Panc1 (cell line): ENCODE results near the gene AQP12B. TPM values are rescaled to one million over a fixed set of nuclear protein-coding genes. Genes with fewer than 3 reads are reported as not detected.

Source experiments
- ATAC-seq: fragments of 200-7000 bp; cut with Tn5 transposase; 2 replicates; pipeline ENCODE4 v1.9.1; 2020; ENCODE audit warnings: mild to moderate bottlenecking, moderate library complexity
- BruUV-seq: library from RNA; stranded (reverse); fragments of 400-500 nt; replicated peaks from 2 replicates; lab custom pipeline; 2021; lab: Mats Ljungman, UMichigan
- CTCF ChIA-PET: fragments of 300-600 bp; sonication (Branson Sonifier 250); formaldehyde crosslinking; loops from one replicate; lab custom pipeline; 2022; ENCODE audit warnings: antibody characterized with exemption; lab: Charles Lee
- POLR2A ChIA-PET: fragments of 300-600 bp; sonication (Branson Sonifier 250); formaldehyde crosslinking; loops from one replicate; lab custom pipeline; 2022; ENCODE audit warnings: antibody characterized with exemption; lab: Charles Lee
- DNase-seq: peaks from one replicate; pipeline ENCODE4 v3.0.0-alpha.2; 2010; ENCODE audit warnings: low read depth, low spot score
- H3K27ac ChIP-seq: 2 replicates; pipeline ENCODE4 v1.5.1; 2011; ENCODE audit warnings: mild to moderate bottlenecking, low read length, inconsistent platforms
- H3K27me3 ChIP-seq: fragments of 200-500 bp; sonication (Bioruptor generic); 2 replicates; pipeline ENCODE4 v1.6.0; 2014; ENCODE audit warnings: low read length, inconsistent platforms; ENCODE audit not compliant: control insufficient read depth, insufficient read depth
- H3K36me3 ChIP-seq: fragments of 200-500 bp; sonication (Bioruptor generic); 2 replicates; pipeline ENCODE4 v1.5.1; 2014; ENCODE audit warnings: inconsistent platforms, mild to moderate bottlenecking, low read length, moderate library complexity; ENCODE audit not compliant: control insufficient read depth, insufficient read depth
- H3K4me1 ChIP-seq: 2 replicates; pipeline ENCODE4 v1.5.1; 2011; ENCODE audit warnings: inconsistent platforms, mild to moderate bottlenecking, low read length, moderate library complexity; ENCODE audit not compliant: control insufficient read depth, insufficient read depth
- H3K4me3 ChIP-seq, 2 experiments: 2 replicates each; pipeline ENCODE4 v1.5.1; 2011 to 2012; ENCODE audit warnings: low read depth in 2 of 2, low read length in 2 of 2, mild to moderate bottlenecking in 2 of 2, inconsistent platforms in 1 of 2, moderate library complexity in 1 of 2
- H3K9me3 ChIP-seq: fragments of 200-500 bp; sonication (Bioruptor generic); 2 replicates; pipeline ENCODE4 v1.5.1; 2014; ENCODE audit warnings: low read depth, mild to moderate bottlenecking, inconsistent platforms, low read length, moderate library complexity; ENCODE audit not compliant: control insufficient read depth, insufficient read depth
- CTCF ChIP-seq: fragments of 450-650 bp; IDR thresholded peaks from 2 replicates; pipeline ENCODE4 v1.5.1; 2017; ENCODE audit warnings: mild to moderate bottlenecking
- POLR2AphosphoS5 ChIP-seq: IDR thresholded peaks from 2 replicates; pipeline ENCODE4 v1.6.1; 2012; ENCODE audit warnings: mild to moderate bottlenecking, low read depth, low read length, moderate library complexity
- REST ChIP-seq, 2 experiments: IDR thresholded peaks; 2 replicates each; pipeline ENCODE4 v1.6.1; 2011 to 2012; ENCODE audit warnings: low read depth in 2 of 2, control low read depth in 1 of 2, low read length in 1 of 2, mild to moderate bottlenecking in 1 of 2, moderate library complexity in 1 of 2; ENCODE audit not compliant: insufficient read depth in 1 of 2
- SIN3A ChIP-seq: IDR thresholded peaks from 2 replicates; pipeline ENCODE4 v1.6.1; 2012; ENCODE audit warnings: low read depth, mild to moderate bottlenecking, low read length, moderate library complexity, borderline replicate concordance; ENCODE audit not compliant: insufficient read depth
- TCF7L2 ChIP-seq: IDR thresholded peaks from 2 replicates; pipeline ENCODE4 v1.6.1; 2011; ENCODE audit warnings: mild to moderate bottlenecking, low read depth, low read length, inconsistent platforms
- in situ Hi-C: cut with HindIII; loops from 2 replicates; pipeline ENCODE4 v1.10.0; 2016; ENCODE audit warnings: low sequenced_read_pairs, low pct_unique_long_range_greater_than_20kb
- intact Hi-C: fragments of 100-400 bp; cut with micrococcal nuclease; formaldehyde crosslinking; loops from one replicate; pipeline ENCODE4 v1.10.0; 2022; ENCODE audit not compliant: unreplicated experiment
- total RNA-seq: library from RNA; stranded (reverse); gene quantifications from one replicate; pipeline ENCODE4 v1.2.1, GENCODE V29; 2021; ENCODE audit not compliant: unreplicated experiment

Gene AQP12B
- total RNA-seq, 1 experiment from 2014 or later: not detected

DNA sequence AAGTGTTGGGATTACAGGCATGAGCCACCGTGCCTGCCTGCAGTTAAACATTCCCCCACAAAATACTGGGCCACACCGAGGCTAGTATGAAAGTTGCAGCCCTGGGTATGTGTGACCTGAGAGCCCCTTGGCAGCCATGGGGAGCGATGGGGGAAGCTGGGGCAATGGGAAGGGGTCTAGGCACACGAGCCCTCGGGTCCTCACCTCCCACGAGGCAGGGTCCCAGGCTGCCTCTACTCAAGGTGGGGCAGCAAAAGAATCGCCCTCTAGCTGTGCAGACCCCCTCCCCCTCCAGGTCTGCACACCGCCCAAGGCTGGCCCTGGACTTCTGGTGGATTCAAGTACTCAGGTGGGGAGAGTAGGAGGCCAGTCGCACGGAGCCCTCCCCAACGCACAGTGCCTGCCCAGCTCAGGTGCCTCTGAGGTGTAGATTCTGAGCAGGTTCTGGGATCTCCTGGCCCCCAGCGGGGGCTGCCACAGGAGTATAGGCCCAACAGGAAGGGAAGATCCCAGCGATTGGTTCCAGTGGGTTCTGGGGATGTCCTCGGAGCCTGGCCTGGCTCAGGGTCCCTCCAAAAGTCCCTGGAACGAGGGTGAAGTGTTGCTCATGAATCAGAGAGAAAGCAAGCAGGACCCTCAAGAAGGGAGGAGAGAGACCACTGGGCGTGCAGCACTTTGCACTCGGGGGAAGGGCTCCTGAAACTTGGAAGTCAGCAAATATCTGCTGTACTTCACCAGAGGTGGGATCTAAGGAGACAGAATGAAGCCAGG, 54.8 kb downstream of the AQP12B start:
- ATAC-seq (no peak), DNase-seq (no peak)
- ChIA-PET POLR2A (no interaction called here), CTCF (no interaction called here)
- BruUV-seq: no TSS peak
- Histone ChIP-seq H3K27ac (no peak overlapping the region), H3K27me3 (no peaks in the 10 kb centered on the region), H3K4me3 (no peak overlapping the region), H3K36me3 (no peaks in the 10 kb centered on the region), H3K4me1 (no peaks in the 10 kb centered on the region; the same call in 1 of the 2 replicates), H3K9me3 (no peaks in the 10 kb centered on the region)
- intact Hi-C loops: no loop called here
- no peak for TF ChIP-seq TCF7L2
- TF ChIP-seq CTCF: no peak
- no peak for TF ChIP-seq REST (IDR thresholded peaks at IDR 0.05; ENCODE audit: insufficient read depth in 1 of 2, low read depth in 2 of 2, low read length in 1 of 2)
- no peak for TF ChIP-seq SIN3A
- no peak for TF ChIP-seq POLR2AphosphoS5
- in situ Hi-C loops: no loop called here

DNA sequence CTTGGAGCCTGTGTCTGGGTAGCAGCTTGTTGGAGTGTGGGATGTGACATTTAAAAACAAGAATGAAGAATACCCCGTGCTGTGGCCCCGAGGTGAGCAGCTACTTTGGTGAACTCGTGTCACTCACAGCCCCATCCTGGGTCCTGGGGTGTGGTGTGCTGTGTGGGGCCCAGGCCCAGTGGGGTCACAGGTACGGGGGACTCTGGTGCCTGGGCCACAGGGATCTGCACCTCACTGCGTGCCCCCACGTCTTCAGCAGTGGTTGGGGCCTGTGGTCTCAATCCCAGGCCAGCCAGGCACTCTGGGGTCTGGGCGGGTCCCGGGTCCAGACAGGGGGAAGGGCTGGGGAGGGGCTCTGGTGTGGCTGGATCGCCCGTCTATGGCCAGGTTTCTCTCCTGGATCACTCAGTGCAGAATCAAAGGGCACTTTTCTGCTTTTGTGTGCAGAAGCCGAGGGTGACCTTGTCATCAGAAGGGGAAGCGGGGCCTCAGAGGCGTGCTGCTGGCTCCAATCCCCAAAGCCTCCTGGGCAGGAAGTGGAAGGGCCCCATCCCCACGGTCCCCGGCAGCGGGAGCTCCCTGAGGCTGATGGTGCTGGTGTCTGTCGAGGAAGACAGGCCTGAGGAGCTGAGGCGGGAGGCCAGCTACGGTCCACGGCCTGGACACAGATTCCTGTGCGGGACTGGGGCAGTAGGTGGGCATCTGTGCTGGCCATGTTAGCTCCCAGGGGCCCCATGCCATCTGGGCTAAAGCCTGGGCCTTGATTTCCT, 56.0 kb downstream of the AQP12B start:
- 0 out of 2 replicates have a peak, but pooled peaks have one; percentile 21 for ATAC-seq
- no TSS peak for BruUV-seq
- in situ Hi-C loops: no loop called here
- Histone ChIP-seq H3K9me3 (no peaks in the 10 kb centered on the region), H3K4me3 (no peak overlapping the region), H3K36me3 (no peaks in the 10 kb centered on the region), H3K27ac (no peak overlapping the region), H3K4me1 (no peaks in the 10 kb centered on the region; the same call in 1 of the 2 replicates), H3K27me3 (no peaks in the 10 kb centered on the region)
- no peak for DNase-seq
- TF ChIP-seq REST (IDR thresholded peaks at IDR 0.05; ENCODE audit: insufficient read depth in 1 of 2, low read depth in 2 of 2, low read length in 1 of 2) (no peak), POLR2AphosphoS5 (no peak), TCF7L2 (no peak), CTCF (no peak), SIN3A (no peak)
- intact Hi-C loops: no loop called here
- CTCF ChIA-PET: no interaction called here
- POLR2A ChIA-PET: no interaction called here
